Measurements from ENCODE around the gene CAMK2D. TPM values are rescaled to one million over a fixed set of nuclear protein-coding genes. Genes with fewer than 3 reads are reported as not detected.
A peak's percentile ranks its signal among the peaks of the same experiment; 100 is the strongest.

The CAMK2D gene
- total RNA-seq, 2 experiments from 2014 or later, result 29.9 to 32.9 TPM

DNA sequence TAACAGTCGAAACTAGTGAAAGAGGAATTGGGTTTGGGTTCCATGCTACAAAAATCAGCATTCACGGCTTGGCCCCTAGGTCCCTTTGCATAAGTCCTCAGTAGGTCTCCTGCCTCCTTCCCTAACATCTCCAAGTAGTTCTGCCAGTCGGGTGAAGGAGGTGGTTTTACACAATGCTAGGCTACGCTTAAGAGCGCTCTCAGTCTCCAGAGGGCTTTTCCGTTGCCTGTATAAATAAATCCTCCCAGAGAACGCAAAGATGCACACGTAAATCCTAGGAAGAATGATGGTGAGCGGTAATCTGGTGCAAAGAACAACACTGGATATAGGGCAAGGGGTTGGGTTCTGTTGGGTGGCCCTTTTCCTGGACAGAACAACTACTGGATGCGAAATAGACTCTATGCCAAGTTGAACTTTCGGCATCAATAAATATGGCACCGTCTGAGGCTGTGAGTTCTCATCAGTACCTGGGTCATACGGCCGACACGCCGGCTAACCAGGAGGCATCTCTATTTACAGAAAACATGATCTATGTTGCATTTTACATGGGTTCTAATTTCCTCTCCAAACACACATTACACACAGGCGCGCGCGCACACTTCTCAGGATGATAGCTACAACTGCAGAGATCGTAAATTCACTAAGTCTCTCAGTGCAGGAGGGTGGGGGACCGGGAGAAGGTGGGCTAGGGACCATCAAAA, 1.3 kb downstream of the CAMK2D start:
- H3K36me3 Mint-ChIP-seq (ENCODE audit: low read depth), result peaks cover 45% of the 10 kb centered on the region
- ChIA-PET POLR2A (interaction anchor here (0.6 to 1.5 kb wide), 14 partner anchors 10 to 213 kb away, joined by 3 to 18 read pairs (median 3); no protein-coding TSS in a partner anchor), CTCF (interaction anchor here (1.1 to 3.7 kb wide), 2 partner anchors 86 to 213 kb away, joined by 3 to 17 read pairs; no protein-coding TSS in a partner anchor)
- Histone ChIP-seq H3K27ac (ENCODE audit: low read depth in 1 of 2, low read length in 2 of 2) (peak overlapping the region; percentile 93 to 96), H3K9me3 (ENCODE audit: control insufficient read depth in 1 of 2, insufficient read depth in 1 of 2, low read length in 2 of 2) (no peaks in the 10 kb centered on the region), H3K27me3 (ENCODE audit: control insufficient read depth in 1 of 2, insufficient read depth in 2 of 2, low read length in 2 of 2) (no peaks in the 10 kb centered on the region), H3K4me3 (ENCODE audit: low read length) (peak overlapping the region; percentile 87), H3K4me1 (ENCODE audit: insufficient read depth, low read length) (peaks cover 7% of the 10 kb centered on the region), H3K36me3 (ENCODE audit: insufficient read depth, low read length) (peaks cover 7% of the 10 kb centered on the region)
- ATAC-seq (ENCODE audit: poor library complexity) (no peak), DNase-seq (peak in 13 of 14 experiments; percentile 15 to 62 (median 36))
- H3K4me3 Mint-ChIP-seq, result peak overlapping the region; percentile 94
- intact Hi-C loops (cut with DNase I, micrococcal nuclease), result loop anchor here (2.0 to 10.0 kb wide), 7 partner anchors 33 to 1475 kb away; partner anchors contain the start of genes LARP7 (in 1 of the 2), TIFA (in 1 of the 2) and ZGRF1 (in 1 of the 2)
- peak overlapping the region; percentile 95 for H3K27ac Mint-ChIP-seq
- peaks cover 51% of the 10 kb centered on the region for H3K4me1 Mint-ChIP-seq (ENCODE audit: low read depth)
- H3K27me3 Mint-ChIP-seq, result no peaks in the 10 kb centered on the region
- H3K9me3 Mint-ChIP-seq, result no peaks in the 10 kb centered on the region
- TF ChIP-seq, protein P1, sequence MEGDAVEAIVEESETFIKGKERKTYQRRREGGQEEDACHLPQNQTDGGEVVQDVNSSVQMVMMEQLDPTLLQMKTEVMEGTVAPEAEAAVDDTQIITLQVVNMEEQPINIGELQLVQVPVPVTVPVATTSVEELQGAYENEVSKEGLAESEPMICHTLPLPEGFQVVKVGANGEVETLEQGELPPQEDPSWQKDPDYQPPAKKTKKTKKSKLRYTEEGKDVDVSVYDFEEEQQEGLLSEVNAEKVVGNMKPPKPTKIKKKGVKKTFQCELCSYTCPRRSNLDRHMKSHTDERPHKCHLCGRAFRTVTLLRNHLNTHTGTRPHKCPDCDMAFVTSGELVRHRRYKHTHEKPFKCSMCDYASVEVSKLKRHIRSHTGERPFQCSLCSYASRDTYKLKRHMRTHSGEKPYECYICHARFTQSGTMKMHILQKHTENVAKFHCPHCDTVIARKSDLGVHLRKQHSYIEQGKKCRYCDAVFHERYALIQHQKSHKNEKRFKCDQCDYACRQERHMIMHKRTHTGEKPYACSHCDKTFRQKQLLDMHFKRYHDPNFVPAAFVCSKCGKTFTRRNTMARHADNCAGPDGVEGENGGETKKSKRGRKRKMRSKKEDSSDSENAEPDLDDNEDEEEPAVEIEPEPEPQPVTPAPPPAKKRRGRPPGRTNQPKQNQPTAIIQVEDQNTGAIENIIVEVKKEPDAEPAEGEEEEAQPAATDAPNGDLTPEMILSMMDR (IDR thresholded peaks at IDR 0.05), result no peak

DNA sequence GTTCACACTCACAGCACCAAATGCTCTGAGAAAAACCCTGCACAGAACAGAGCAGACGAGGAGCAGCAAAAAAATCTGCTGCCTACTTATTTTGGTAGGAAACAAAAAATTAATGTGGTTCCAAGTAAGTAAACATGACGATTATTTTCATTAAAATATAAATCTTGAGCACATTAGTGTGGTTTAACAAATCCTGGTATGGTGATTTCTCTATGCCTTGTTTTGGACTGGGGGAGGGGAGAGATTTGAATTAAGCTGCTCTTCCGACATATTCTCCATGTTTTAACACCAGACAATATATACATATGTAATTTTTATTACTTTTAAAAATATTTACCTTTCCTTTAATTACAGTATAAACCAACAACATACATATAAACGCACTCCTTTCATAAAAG, 1.8 kb downstream of the CAMK2D start:
- no peak for ATAC-seq (ENCODE audit: poor library complexity)
- ChIA-PET POLR2A (interaction anchor here (1.1 to 1.3 kb wide), 2 partner anchors 16 to 76 kb away, joined by 4 to 6 read pairs; no protein-coding TSS in a partner anchor), CTCF (interaction anchor here (3.7 kb wide), 1 partner anchor 212 kb away, joined by 17 read pairs; no protein-coding TSS in a partner anchor)
- Mint-ChIP-seq H3K27me3 (no peaks in the 10 kb centered on the region), H3K9me3 (no peaks in the 10 kb centered on the region), H3K27ac (peak overlapping the region; percentile 95), H3K36me3 (ENCODE audit: low read depth) (peaks cover 45% of the 10 kb centered on the region), H3K4me3 (peak overlapping the region; percentile 94), H3K4me1 (ENCODE audit: low read depth) (peaks cover 56% of the 10 kb centered on the region)
- Histone ChIP-seq H3K27me3 (ENCODE audit: control insufficient read depth in 1 of 2, insufficient read depth in 2 of 2, low read length in 2 of 2) (no peaks in the 10 kb centered on the region), H3K9me3 (ENCODE audit: control insufficient read depth in 1 of 2, insufficient read depth in 1 of 2, low read length in 2 of 2) (no peaks in the 10 kb centered on the region), H3K4me3 (ENCODE audit: low read length) (peak overlapping the region; percentile 87), H3K27ac (ENCODE audit: low read depth in 1 of 2, low read length in 2 of 2) (peak overlapping the region; percentile 93 to 96), H3K36me3 (ENCODE audit: insufficient read depth, low read length) (peaks cover 7% of the 10 kb centered on the region), H3K4me1 (ENCODE audit: insufficient read depth, low read length) (peaks cover 7% of the 10 kb centered on the region)
- DNase-seq, result peak in 3 of 14 experiments; percentile 19 to 27 (median 20)
- intact Hi-C loops (cut with DNase I, micrococcal nuclease), result loop anchor here (2.0 to 10.0 kb wide), 7 partner anchors 32 to 1475 kb away; partner anchors contain the start of genes LARP7 (in 1 of the 2), TIFA (in 1 of the 2) and ZGRF1 (in 1 of the 2)
- TF ChIP-seq, protein P1 (IDR thresholded peaks at IDR 0.05), result no peak

DNA sequence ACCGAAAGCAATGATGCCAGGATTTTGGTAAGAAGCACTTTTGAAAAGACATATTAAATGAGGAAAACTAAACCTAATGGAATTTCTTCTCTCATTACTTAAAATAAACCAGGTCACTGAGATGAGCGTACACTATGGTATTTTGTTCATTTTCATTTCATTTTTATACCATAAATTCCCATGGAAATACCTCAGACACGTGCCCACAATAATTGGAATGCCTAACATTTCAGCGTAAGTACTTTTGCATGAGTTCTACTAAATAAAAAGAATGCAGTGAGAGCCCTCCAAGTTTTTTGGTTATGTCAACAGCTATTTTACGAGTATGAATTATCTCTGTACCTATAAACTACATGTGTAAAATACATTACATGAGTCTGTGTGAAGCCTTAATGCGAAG, 3.2 kb downstream of the CAMK2D start:
- peak overlapping the region; percentile 74 for H3K4me3 Mint-ChIP-seq
- no peak overlapping the region for H3K27ac ChIP-seq (ENCODE audit: low read depth in 1 of 2, low read length in 2 of 2)
- ATAC-seq (ENCODE audit: poor library complexity), result no peak
- H3K36me3 ChIP-seq (ENCODE audit: insufficient read depth, low read length), result peaks cover 11% of the 10 kb centered on the region
- no peaks in the 10 kb centered on the region for H3K9me3 ChIP-seq (ENCODE audit: control insufficient read depth in 1 of 2, insufficient read depth in 1 of 2, low read length in 2 of 2)
- ChIA-PET POLR2A (no interaction called here), CTCF (interaction anchor here (3.7 kb wide), 1 partner anchor 211 kb away, joined by 17 read pairs; no protein-coding TSS in a partner anchor)
- H3K4me1 ChIP-seq (ENCODE audit: insufficient read depth, low read length), result peaks cover 7% of the 10 kb centered on the region
- H3K27me3 ChIP-seq (ENCODE audit: control insufficient read depth in 1 of 2, insufficient read depth in 2 of 2, low read length in 2 of 2), result no peaks in the 10 kb centered on the region
- H3K27me3 Mint-ChIP-seq, result no peaks in the 10 kb centered on the region
- TF ChIP-seq, protein P1 (IDR thresholded peaks at IDR 0.05), result no peak
- DNase-seq, result no peak
- peaks cover 56% of the 10 kb centered on the region for H3K4me1 Mint-ChIP-seq (ENCODE audit: low read depth)
- H3K36me3 Mint-ChIP-seq (ENCODE audit: low read depth), result peaks cover 45% of the 10 kb centered on the region
- peak overlapping the region; percentile 47 for H3K27ac Mint-ChIP-seq
- intact Hi-C loops (cut with DNase I, micrococcal nuclease), result no loop called here
- no peak overlapping the region for H3K4me3 ChIP-seq (ENCODE audit: low read length)
- no peaks in the 10 kb centered on the region for H3K9me3 Mint-ChIP-seq

Measured in CD4-positive, alpha-beta T cell (primary cell).